ENCODE results near the gene BCAS3.

The BCAS3 gene

GRCh38 chr17:61230461-61230860, 552.8 kb downstream of the BCAS3 start:
- DNase-seq (ENCODE audit: low read depth): no peak
- H3K4me3 ChIP-seq (replicated peaks; ENCODE audit: low read depth, low read length): no peak overlapping the region
- no peak for TF ChIP-seq CTCF (IDR thresholded peaks at IDR 0.05; ENCODE audit: low read length, missing control alignments)

- no peak for DNase-seq (ENCODE audit: low read depth)
- no peak overlapping the region for H3K4me3 ChIP-seq (replicated peaks; ENCODE audit: low read depth, low read length)
- no peak for TF ChIP-seq CTCF (IDR thresholded peaks at IDR 0.05; ENCODE audit: low read length, missing control alignments)
Measured at GRCh38 chr17:61230972-61231820, 553.5 kb downstream of the BCAS3 start.

GRCh38 chr17:61232871-61233270, 555.2 kb downstream of the BCAS3 start:
- no peak overlapping the region for H3K4me3 ChIP-seq (replicated peaks; ENCODE audit: low read depth, low read length)
- DNase-seq (ENCODE audit: low read depth): no peak
- no peak for TF ChIP-seq CTCF (IDR thresholded peaks at IDR 0.05; ENCODE audit: low read length, missing control alignments)

DNA sequence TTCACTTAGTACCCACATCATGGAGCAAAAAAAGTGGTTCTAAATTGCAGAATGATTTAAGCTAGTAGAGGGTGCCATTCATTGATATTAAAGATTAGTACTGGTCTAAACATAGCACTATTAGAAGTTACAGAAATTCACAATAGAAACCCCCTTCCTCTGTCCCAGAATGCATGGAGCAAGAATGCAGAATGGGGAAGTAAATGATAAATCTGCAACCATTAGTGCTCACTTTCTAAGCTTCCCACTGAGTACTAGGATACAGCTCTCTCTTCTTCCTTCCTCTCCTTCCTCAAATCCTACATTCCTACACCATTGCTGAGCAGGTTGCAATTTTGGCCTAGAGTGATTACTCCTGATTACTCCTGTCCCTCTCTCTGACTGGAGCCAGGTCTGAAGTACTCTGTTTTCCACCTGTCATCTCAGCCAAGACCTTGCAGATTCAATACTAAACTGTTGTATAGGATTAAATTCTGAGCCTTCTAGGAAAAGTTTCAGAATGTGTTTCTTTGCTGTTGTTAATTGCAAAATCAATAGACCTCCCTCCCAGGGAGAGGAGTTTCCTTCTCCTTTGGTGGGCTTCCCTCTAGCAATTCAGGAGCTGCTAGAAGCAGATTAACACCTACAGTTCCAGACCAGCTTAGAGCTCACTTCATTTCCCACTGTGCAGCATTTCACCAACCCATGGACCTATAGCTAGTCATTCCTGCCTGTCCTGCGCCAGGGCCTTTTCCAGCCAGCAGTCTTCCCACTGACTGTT, 556.5 kb downstream of the BCAS3 start:
- no peak for TF ChIP-seq CTCF (IDR thresholded peaks at IDR 0.05; ENCODE audit: low read length, missing control alignments)
- no peak for DNase-seq (ENCODE audit: low read depth)
- H3K4me3 ChIP-seq (replicated peaks; ENCODE audit: low read depth, low read length): no peak overlapping the region

GRCh38 chr17:61235001-61235826, 557.6 kb downstream of the BCAS3 start:
- no peak for TF ChIP-seq CTCF (IDR thresholded peaks at IDR 0.05; ENCODE audit: low read length, missing control alignments)
- no peak overlapping the region for H3K4me3 ChIP-seq (replicated peaks; ENCODE audit: low read depth, low read length)
- DNase-seq (ENCODE audit: low read depth): no peak

GRCh38 chr17:61235827-61236197, 558.2 kb downstream of the BCAS3 start:
- no peak for TF ChIP-seq CTCF (IDR thresholded peaks at IDR 0.05; ENCODE audit: low read length, missing control alignments)
- no peak overlapping the region for H3K4me3 ChIP-seq (replicated peaks; ENCODE audit: low read depth, low read length)
- peak; percentile 50 for DNase-seq (ENCODE audit: low read depth)
